ENCODE results near the gene ZNF438.
"Not testable (repeated sequence)": the region's sequence is repeated elsewhere in the genome, so short reads cannot be mapped to it uniquely, and the experiment has no call there.

Gene ZNF438

GRCh38 chr10:31070691-31071090 is 39.0 kb upstream of the ZNF438 start:
- Histone ChIP-seq H3K9me3 (ENCODE audit: control insufficient read depth, insufficient read depth, low read length) (no peaks in the 10 kb centered on the region), H3K27ac (ENCODE audit: low read length) (no peak overlapping the region), H3K27me3 (ENCODE audit: control insufficient read depth, insufficient read depth, low read length) (no peaks in the 10 kb centered on the region), H3K4me3 (ENCODE audit: low read length) (no peak overlapping the region), H3K36me3 (ENCODE audit: control insufficient read depth, insufficient read depth, low read length) (no peaks in the 10 kb centered on the region), H3K4me1 (ENCODE audit: control insufficient read depth, insufficient read depth, low read length) (peaks cover 1% of the 10 kb centered on the region; the same call in 1 of the 2 replicates)
- no peak for DNase-seq (ENCODE audit: low read depth, low spot score)
- no CpG with 5 or more reads among the region's 2 CpGs for WGBS (ENCODE audit: insufficient coverage, insufficient read length)

GRCh38 chr10:31070025-31070424 is 38.4 kb upstream of the ZNF438 start:
- no CpG with 5 or more reads among the region's 4 CpGs for whole genome bisulfite sequencing (ENCODE audit: insufficient coverage, insufficient read length)

GRCh38 chr10:31069411-31069810 is 37.7 kb upstream of the ZNF438 start:
- Histone ChIP-seq H3K36me3 (ENCODE audit: control insufficient read depth, insufficient read depth, low read length) (no peaks in the 10 kb centered on the region), H3K27me3 (ENCODE audit: control insufficient read depth, insufficient read depth, low read length) (no peaks in the 10 kb centered on the region), H3K4me3 (ENCODE audit: low read length) (no peak overlapping the region), H3K9me3 (ENCODE audit: control insufficient read depth, insufficient read depth, low read length) (no peaks in the 10 kb centered on the region), H3K4me1 (ENCODE audit: control insufficient read depth, insufficient read depth, low read length) (peaks cover 1% of the 10 kb centered on the region; the same call in 1 of the 2 replicates), H3K27ac (ENCODE audit: low read length) (no peak overlapping the region)
- DNase-seq (ENCODE audit: low read depth, low spot score) = no peak
- no CpG with 5 or more reads among the region's 3 CpGs for WGBS (ENCODE audit: insufficient coverage, insufficient read length)

More at GRCh38 chr10:31070025-31070424, 38.4 kb upstream of the ZNF438 start:
- Histone ChIP-seq H3K36me3 (ENCODE audit: control insufficient read depth, insufficient read depth, low read length) (no peaks in the 10 kb centered on the region), H3K27me3 (ENCODE audit: control insufficient read depth, insufficient read depth, low read length) (no peaks in the 10 kb centered on the region), H3K4me3 (ENCODE audit: low read length) (no peak overlapping the region), H3K27ac (ENCODE audit: low read length) (no peak overlapping the region), H3K9me3 (ENCODE audit: control insufficient read depth, insufficient read depth, low read length) (no peaks in the 10 kb centered on the region), H3K4me1 (ENCODE audit: control insufficient read depth, insufficient read depth, low read length) (peaks cover 1% of the 10 kb centered on the region; the same call in 1 of the 2 replicates)
- DNase-seq (ENCODE audit: low read depth, low spot score) = no peak

GRCh38 chr10:31064348-31064747 is 32.7 kb upstream of the ZNF438 start:
- WGBS (ENCODE audit: insufficient coverage, insufficient read length) = no CpG with 5 or more reads among the region's 2 CpGs
- Histone ChIP-seq H3K36me3 (ENCODE audit: control insufficient read depth, insufficient read depth, low read length) (no peaks in the 10 kb centered on the region), H3K9me3 (ENCODE audit: control insufficient read depth, insufficient read depth, low read length) (no peaks in the 10 kb centered on the region), H3K4me1 (ENCODE audit: control insufficient read depth, insufficient read depth, low read length) (no peaks in the 10 kb centered on the region), H3K27me3 (ENCODE audit: control insufficient read depth, insufficient read depth, low read length) (no peaks in the 10 kb centered on the region), H3K4me3 (ENCODE audit: low read length) (no peak overlapping the region), H3K27ac (ENCODE audit: low read length) (no peak overlapping the region)
- DNase-seq (ENCODE audit: low read depth, low spot score) = no peak

GRCh38 chr10:31063841-31064240 is 32.2 kb upstream of the ZNF438 start:
- WGBS (ENCODE audit: insufficient coverage, insufficient read length) = no CpG with 5 or more reads among the region's 6 CpGs
- Histone ChIP-seq H3K9me3 (ENCODE audit: control insufficient read depth, insufficient read depth, low read length) (no peaks in the 10 kb centered on the region), H3K27me3 (ENCODE audit: control insufficient read depth, insufficient read depth, low read length) (no peaks in the 10 kb centered on the region), H3K4me3 (ENCODE audit: low read length) (no peak overlapping the region), H3K27ac (ENCODE audit: low read length) (no peak overlapping the region), H3K4me1 (ENCODE audit: control insufficient read depth, insufficient read depth, low read length) (no peaks in the 10 kb centered on the region), H3K36me3 (ENCODE audit: control insufficient read depth, insufficient read depth, low read length) (no peaks in the 10 kb centered on the region)
- DNase-seq (ENCODE audit: low read depth, low spot score) = no peak

- WGBS (ENCODE audit: insufficient coverage, insufficient read length) = no CpG with 5 or more reads among the region's 6 CpGs
- no peaks in the 10 kb centered on the region for H3K4me1 ChIP-seq (ENCODE audit: control insufficient read depth, insufficient read depth, low read length)
- no peak overlapping the region for H3K27ac ChIP-seq (ENCODE audit: low read length)
- no peak for DNase-seq (ENCODE audit: low read depth, low spot score)
- H3K36me3 ChIP-seq (ENCODE audit: control insufficient read depth, insufficient read depth, low read length) = no peaks in the 10 kb centered on the region
- no peaks in the 10 kb centered on the region for H3K27me3 ChIP-seq (ENCODE audit: control insufficient read depth, insufficient read depth, low read length)
- H3K9me3 ChIP-seq (ENCODE audit: control insufficient read depth, insufficient read depth, low read length) = no peaks in the 10 kb centered on the region
- no peak overlapping the region for H3K4me3 ChIP-seq (ENCODE audit: low read length)
Measured at GRCh38 chr10:31062856-31063255, 31.2 kb upstream of the ZNF438 start.

- H3K4me3 ChIP-seq (ENCODE audit: low read length) = no peak overlapping the region
- WGBS (ENCODE audit: insufficient coverage, insufficient read length) = no CpG with 5 or more reads among the region's 9 CpGs
- DNase-seq (ENCODE audit: low read depth, low spot score) = no peak
- no peaks in the 10 kb centered on the region for H3K4me1 ChIP-seq (ENCODE audit: control insufficient read depth, insufficient read depth, low read length)
- no peaks in the 10 kb centered on the region for H3K36me3 ChIP-seq (ENCODE audit: control insufficient read depth, insufficient read depth, low read length)
- H3K27me3 ChIP-seq (ENCODE audit: control insufficient read depth, insufficient read depth, low read length) = no peaks in the 10 kb centered on the region
- H3K27ac ChIP-seq (ENCODE audit: low read length) = no peak overlapping the region
- no peaks in the 10 kb centered on the region for H3K9me3 ChIP-seq (ENCODE audit: control insufficient read depth, insufficient read depth, low read length)
Measured at GRCh38 chr10:31061941-31062340, 30.3 kb upstream of the ZNF438 start.

GRCh38 chr10:31058795-31059703 is 27.4 kb upstream of the ZNF438 start:
- WGBS (ENCODE audit: insufficient coverage, insufficient read length) = no CpG with 5 or more reads among the region's 2 CpGs
- Histone ChIP-seq H3K27ac (ENCODE audit: low read length) (no peak overlapping the region), H3K36me3 (ENCODE audit: control insufficient read depth, insufficient read depth, low read length) (no peaks in the 10 kb centered on the region), H3K4me3 (ENCODE audit: low read length) (no peak overlapping the region), H3K4me1 (ENCODE audit: control insufficient read depth, insufficient read depth, low read length) (no peaks in the 10 kb centered on the region), H3K27me3 (ENCODE audit: control insufficient read depth, insufficient read depth, low read length) (no peaks in the 10 kb centered on the region), H3K9me3 (ENCODE audit: control insufficient read depth, insufficient read depth, low read length) (no peaks in the 10 kb centered on the region)
- no peak for DNase-seq (ENCODE audit: low read depth, low spot score)

GRCh38 chr10:31056678-31057077 is 25.0 kb upstream of the ZNF438 start:
- H3K27ac ChIP-seq (ENCODE audit: low read length) = not testable (repeated sequence)

GRCh38 chr10:31055573-31056251 is 24.0 kb upstream of the ZNF438 start:
- no CpG with 5 or more reads among the region's 27 CpGs for WGBS (ENCODE audit: insufficient coverage, insufficient read length)
- no peak for DNase-seq (ENCODE audit: low read depth, low spot score)
- Histone ChIP-seq H3K9me3 (ENCODE audit: control insufficient read depth, insufficient read depth, low read length) (no peaks in the 10 kb centered on the region), H3K27me3 (ENCODE audit: control insufficient read depth, insufficient read depth, low read length) (no peaks in the 10 kb centered on the region), H3K27ac (ENCODE audit: low read length) (no peak overlapping the region), H3K4me1 (ENCODE audit: control insufficient read depth, insufficient read depth, low read length) (no peaks in the 10 kb centered on the region), H3K4me3 (ENCODE audit: low read length) (no peak overlapping the region), H3K36me3 (ENCODE audit: control insufficient read depth, insufficient read depth, low read length) (no peaks in the 10 kb centered on the region)

More at GRCh38 chr10:31056678-31057077, 25.0 kb upstream of the ZNF438 start:
- not testable (repeated sequence) for H3K9me3 ChIP-seq (ENCODE audit: control insufficient read depth, insufficient read depth, low read length); H3K36me3 ChIP-seq (ENCODE audit: control insufficient read depth, insufficient read depth, low read length); DNase-seq (ENCODE audit: low read depth, low spot score); H3K4me1 ChIP-seq (ENCODE audit: control insufficient read depth, insufficient read depth, low read length); H3K27me3 ChIP-seq (ENCODE audit: control insufficient read depth, insufficient read depth, low read length); H3K4me3 ChIP-seq (ENCODE audit: low read length)
- no CpG with 5 or more reads among the region's 8 CpGs for WGBS (ENCODE audit: insufficient coverage, insufficient read length)

All from iPS DF 6.9 (cell line).